DND-41 (cell line): ENCODE results near the gene GPR137B.

Experiments
- ATAC-seq: fragments of 200-7000 bp; cut with Tn5 transposase; 3 replicates; pipeline ENCODE4 v1.9.1; 2021; ENCODE audit warnings: low read depth; ENCODE audit not compliant: insufficient read depth
- DNase-seq: peaks from one replicate; pipeline ENCODE4 v3.0.0-alpha.2; 2020
- H2AFZ ChIP-seq: 2 replicates; pipeline ENCODE4 v1.6.0; 2012; ENCODE audit warnings: low read depth, low read length
- H3K27ac ChIP-seq: 2 replicates; pipeline ENCODE4 v1.5.1; 2012; ENCODE audit warnings: low read length, inconsistent platforms
- H3K27me3 ChIP-seq: fragments of 200-600 bp; sonication (generic); 2 replicates; pipeline ENCODE4 v1.6.0; 2012; ENCODE audit warnings: low read length, mild to moderate bottlenecking, inconsistent platforms; ENCODE audit not compliant: insufficient read depth, poor library complexity
- H3K36me3 ChIP-seq: 2 replicates; pipeline ENCODE4 v1.5.1; 2012; ENCODE audit warnings: low read length, inconsistent platforms; ENCODE audit not compliant: insufficient read depth
- H3K4me1 ChIP-seq: 2 replicates; pipeline ENCODE4 v1.5.1; 2012; ENCODE audit warnings: mild to moderate bottlenecking, low read length; ENCODE audit not compliant: insufficient read depth
- H3K4me2 ChIP-seq: 2 replicates; pipeline ENCODE4 v1.6.0; 2012; ENCODE audit warnings: mild to moderate bottlenecking, moderate library complexity, low read length, inconsistent platforms; ENCODE audit not compliant: insufficient read depth
- H3K4me3 ChIP-seq, 2 experiments: fragments of 200-600 bp in 1 of 2; shearing (Covaris generic) in 1 of 2; 2 replicates each; pipeline ENCODE4 v1.5.1; 2012 to 2016; ENCODE audit warnings: inconsistent platforms in 2 of 2, low read length in 2 of 2, mild to moderate bottlenecking in 2 of 2, low read depth in 1 of 2, moderate library complexity in 1 of 2
- H3K79me2 ChIP-seq: 2 replicates; pipeline ENCODE4 v1.6.0; 2012; ENCODE audit warnings: low read length, inconsistent platforms; ENCODE audit not compliant: insufficient read depth
- H3K9ac ChIP-seq: 2 replicates; pipeline ENCODE4 v1.6.0; 2012; ENCODE audit warnings: low read depth, mild to moderate bottlenecking, inconsistent platforms, low read length, moderate library complexity
- H3K9me3 ChIP-seq: 2 replicates; pipeline ENCODE4 v1.5.1; 2012; ENCODE audit warnings: low read length, moderate library complexity, mild to moderate bottlenecking, inconsistent platforms; ENCODE audit not compliant: insufficient read depth, severe bottlenecking
- H4K20me1 ChIP-seq: 2 replicates; pipeline ENCODE4 v1.6.0; 2012; ENCODE audit warnings: low read length; ENCODE audit not compliant: insufficient read depth
- CTCF ChIP-seq: IDR thresholded peaks from 2 replicates; pipeline ENCODE4 v1.5.1; 2012; ENCODE audit warnings: borderline replicate concordance, low read length, moderate library complexity, mild to moderate bottlenecking; ENCODE audit not compliant: poor library complexity, severe bottlenecking; ENCODE audit errors: extremely low read depth
- EZH2 ChIP-seq: IDR thresholded peaks from 3 replicates; pipeline ENCODE4 v1.6.1; 2012; ENCODE audit warnings: borderline replicate concordance, low read depth, mild to moderate bottlenecking, moderate library complexity, low read length, inconsistent platforms; ENCODE audit not compliant: severe bottlenecking

The GPR137B gene

GRCh38 chr1:236158719-236159118 lies 16.4 kb downstream of the GPR137B start:
- H3K4me3 ChIP-seq = no peak overlapping the region
- peaks cover 35% of the 10 kb centered on the region for H3K79me2 ChIP-seq
- H3K9ac ChIP-seq = no peak overlapping the region
- no peak overlapping the region for H3K4me2 ChIP-seq
- H3K4me1 ChIP-seq = no peaks in the 10 kb centered on the region
- peaks cover 23% of the 10 kb centered on the region for H3K36me3 ChIP-seq
- TF ChIP-seq CTCF = no peak
- no peak for TF ChIP-seq EZH2
- DNase-seq (no peak), ATAC-seq (no peak)
- H2AFZ ChIP-seq = no peak overlapping the region
- no peaks in the 10 kb centered on the region for H3K27me3 ChIP-seq
- H3K9me3 ChIP-seq = peaks cover 23% of the 10 kb centered on the region
- no peak overlapping the region for H3K27ac ChIP-seq
- peaks cover 39% of the 10 kb centered on the region for H4K20me1 ChIP-seq

GRCh38 chr1:236159704-236160539 lies 17.6 kb downstream of the GPR137B start:
- H4K20me1 ChIP-seq = peaks cover 30% of the 10 kb centered on the region
- TF ChIP-seq EZH2 (no peak), CTCF (no peak)
- H3K4me2 ChIP-seq = no peak overlapping the region
- peaks cover 23% of the 10 kb centered on the region for H3K9me3 ChIP-seq
- peaks cover 26% of the 10 kb centered on the region for H3K36me3 ChIP-seq
- no peak overlapping the region for H3K27ac ChIP-seq
- H3K9ac ChIP-seq = no peak overlapping the region
- ATAC-seq = no peak
- H3K4me3 ChIP-seq = no peak overlapping the region
- H3K27me3 ChIP-seq = no peaks in the 10 kb centered on the region
- peaks cover 26% of the 10 kb centered on the region for H3K79me2 ChIP-seq
- no peak for DNase-seq
- no peak overlapping the region for H2AFZ ChIP-seq
- H3K4me1 ChIP-seq = no peaks in the 10 kb centered on the region

DNA sequence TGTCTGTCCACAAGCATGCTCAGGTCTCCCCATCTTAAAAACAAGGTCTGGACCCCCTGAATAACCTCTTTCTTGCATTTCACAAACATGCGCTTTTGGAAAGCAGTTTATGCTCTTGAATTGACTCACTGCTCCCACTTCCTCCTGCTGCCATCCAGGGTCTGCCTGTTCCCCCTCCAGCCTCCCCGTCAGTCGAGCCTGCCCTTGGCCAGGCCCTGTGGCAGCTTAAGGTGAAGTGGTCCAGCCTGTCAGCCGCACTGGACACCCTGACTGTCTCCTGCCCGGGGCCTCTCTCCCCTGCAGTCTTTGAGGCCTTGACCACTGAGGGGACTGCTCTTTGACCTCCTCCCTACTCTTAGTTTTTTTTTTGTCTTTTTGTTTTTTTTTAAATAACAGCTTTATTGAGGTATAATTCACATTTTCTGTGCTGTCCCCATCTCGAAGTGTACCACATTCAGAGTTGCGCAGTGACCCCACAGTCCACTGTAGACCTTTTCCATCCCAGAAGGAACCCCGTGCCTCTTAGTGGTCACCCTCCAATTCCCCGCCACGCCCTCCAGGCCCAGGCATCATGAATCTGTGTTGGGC lies 18.3 kb downstream of the GPR137B start:
- Histone ChIP-seq H3K27me3 (no peaks in the 10 kb centered on the region), H3K4me2 (no peak overlapping the region), H4K20me1 (peaks cover 23% of the 10 kb centered on the region), H3K4me3 (no peak overlapping the region), H3K9me3 (peaks cover 23% of the 10 kb centered on the region), H3K36me3 (peaks cover 26% of the 10 kb centered on the region), H2AFZ (no peak overlapping the region), H3K9ac (no peak overlapping the region), H3K79me2 (peaks cover 21% of the 10 kb centered on the region), H3K27ac (no peak overlapping the region), H3K4me1 (no peaks in the 10 kb centered on the region)
- no peak for ATAC-seq
- TF ChIP-seq EZH2 (no peak), CTCF (no peak)
- DNase-seq = no peak
